ENCODE results near the gene LARGE1. TPM values are rescaled to one million over a fixed set of nuclear protein-coding genes. Genes with fewer than 3 reads are reported as not detected.
A peak's percentile ranks its signal among the peaks of the same experiment; 100 is the strongest.

Gene LARGE1
- total and polyA plus RNA-seq, 9 of the 15 experiments (the other 6 are each of a cell fraction or from before 2014, with no cell fraction given), result 0.01 to 0.66 (median 0.14) TPM; not detected in 2

DNA sequence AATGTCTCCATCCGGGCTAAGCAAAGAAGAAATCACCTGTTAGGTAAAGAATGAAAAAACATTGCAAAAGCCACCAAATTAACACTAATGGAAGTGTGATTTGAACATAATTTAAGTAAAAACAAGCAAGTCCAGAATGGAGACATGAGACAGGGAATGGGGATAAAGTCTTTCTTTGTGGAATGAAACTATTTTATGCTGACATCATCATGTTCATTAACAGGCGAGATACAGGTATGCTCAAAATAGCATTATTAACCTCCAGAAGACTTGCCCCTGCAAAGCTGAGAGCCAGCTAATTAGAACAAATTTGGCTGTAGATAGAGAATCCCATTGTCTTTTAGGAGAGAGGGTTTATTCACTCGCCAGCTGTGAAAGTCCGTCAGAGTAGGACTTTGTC, 4.9 kb upstream of the LARGE1 start:
- TF ChIP-seq MAFF (IDR thresholded peaks at IDR 0.05; ENCODE audit: low read length), result peak; percentile 45
- 0 out of 2 replicates have a peak, but pooled peaks have one; percentile 2 for TF ChIP-seq ZNF316 (IDR thresholded peaks at IDR 0.05)
- TF ChIP-seq MAFK (IDR thresholded peaks at IDR 0.05; ENCODE audit: low read length), result peak; percentile 44; the same call in 1 of the 2 replicates
- 0 out of 2 replicates have a peak, but pooled peaks have one; percentile 12 for TF ChIP-seq MAFG (tag; conservative IDR thresholded peaks at IDR 0.05)
- TF ChIP-seq, protein P1, sequence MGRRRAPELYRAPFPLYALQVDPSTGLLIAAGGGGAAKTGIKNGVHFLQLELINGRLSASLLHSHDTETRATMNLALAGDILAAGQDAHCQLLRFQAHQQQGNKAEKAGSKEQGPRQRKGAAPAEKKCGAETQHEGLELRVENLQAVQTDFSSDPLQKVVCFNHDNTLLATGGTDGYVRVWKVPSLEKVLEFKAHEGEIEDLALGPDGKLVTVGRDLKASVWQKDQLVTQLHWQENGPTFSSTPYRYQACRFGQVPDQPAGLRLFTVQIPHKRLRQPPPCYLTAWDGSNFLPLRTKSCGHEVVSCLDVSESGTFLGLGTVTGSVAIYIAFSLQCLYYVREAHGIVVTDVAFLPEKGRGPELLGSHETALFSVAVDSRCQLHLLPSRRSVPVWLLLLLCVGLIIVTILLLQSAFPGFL (CRISPR knock-in tag; IDR thresholded peaks at IDR 0.05), result no peak
- no peak for TF ChIP-seq ZC3H4 (CRISPR knock-in tag; IDR thresholded peaks at IDR 0.05; ENCODE audit: borderline replicate concordance)
- ATAC-seq (no peak), DNase-seq (ENCODE audit: extremely low read depth in 1 of 4, low spot score in 3 of 4) (no peak), FAIRE-seq (no peak)
- peaks cover 0 to 9% of the 10 kb centered on the region in 2 experiments; a peak in 2 of 5 replicates for H3K4me1 ChIP-seq (replicated peaks in 1 of 2; ENCODE audit: control insufficient read depth in 2 of 2, insufficient read depth in 2 of 2, low read length in 2 of 2)
- in situ Hi-C loops (cut with MboI), result no loop called here
- POLR2A ChIA-PET, result no interaction called here
- BruUV-seq (replicated peaks), result no TSS peak
- H3K4me3 ChIP-seq, result no peak overlapping the region
- no peaks in the 10 kb centered on the region for H3K79me2 ChIP-seq (ENCODE audit: control insufficient read depth, insufficient read depth, low read length)
- intact Hi-C loops (cut with micrococcal nuclease), result loop anchor here (10.0 kb wide), 1 partner anchor 1100 kb away; no protein-coding TSS in a partner anchor
- CTCF ChIA-PET (ENCODE audit: low intra/inter-chr PET ratio), result no interaction called here
- no peaks in the 10 kb centered on the region for H4K20me1 ChIP-seq (replicated peaks; ENCODE audit: control insufficient read depth, insufficient read depth, low read length)
- H3K27ac ChIP-seq (ENCODE audit: extremely low read depth, low read depth, low read length), result no peak overlapping the region
- 2% methylated on average over 4 of the region's 4 CpGs for WGBS (ENCODE audit: insufficient coverage, low coverage, missing lambda C conversion rate)
- H3K4me2 ChIP-seq (ENCODE audit: insufficient read depth, low read length), result no peak overlapping the region
- no peaks in the 10 kb centered on the region for H3K9me3 ChIP-seq (replicated peaks; ENCODE audit: control insufficient read depth, insufficient read depth, low read depth, low read length)
- H3K9ac ChIP-seq (ENCODE audit: insufficient read depth in 1 of 2, low read depth in 2 of 2, low read length in 2 of 2), result no peak overlapping the region
- H3K36me3 ChIP-seq (ENCODE audit: control insufficient read depth, insufficient read depth, low read length), result no peaks in the 10 kb centered on the region
- no peaks in the 10 kb centered on the region for H3K27me3 ChIP-seq (ENCODE audit: control insufficient read depth in 2 of 2, insufficient read depth in 2 of 2, low read length in 2 of 2)
- H3K9me1 ChIP-seq (ENCODE audit: control insufficient read depth, insufficient read depth, low read length), result no peaks in the 10 kb centered on the region
- no peak overlapping the region for H2AFZ ChIP-seq (ENCODE audit: low read depth, low read length)

Data from K562 (cell line).